HG03354 (cell line): Measurements from ENCODE around the gene CARD9.
"Not testable (repeated sequence)": the region's sequence is repeated elsewhere in the genome, so short reads cannot be mapped to it uniquely, and the experiment has no call there.

Source experiments
- ATAC-seq: cut with Tn5 transposase; IDR thresholded peaks from one replicate; pipeline ENCODE4 v1.9.1; 2021; ENCODE audit warnings: mild to moderate bottlenecking; ENCODE audit not compliant: unreplicated experiment, poor library complexity, severe bottlenecking

CARD9 gene

DNA sequence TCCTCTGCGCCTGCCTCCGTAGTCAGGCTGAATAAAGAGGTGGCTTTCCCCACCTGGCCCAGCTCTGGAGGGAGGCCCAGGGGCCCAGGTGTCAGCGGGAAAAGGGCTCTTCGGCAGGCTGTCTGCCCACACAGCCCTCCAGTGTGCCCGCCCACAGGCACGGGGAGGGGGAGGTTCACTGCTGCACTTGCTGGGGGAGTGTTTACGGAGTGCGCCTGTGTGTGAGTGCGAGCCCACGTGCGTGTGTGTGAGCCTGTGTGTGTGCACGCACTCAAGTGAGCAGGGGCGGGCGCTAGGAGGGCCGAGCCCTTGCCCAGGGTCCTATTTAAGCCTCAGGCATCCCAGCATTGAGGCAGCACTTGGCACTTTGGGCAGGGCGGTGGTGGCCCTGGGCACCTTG, 20.8 kb downstream of the CARD9 start:
- ATAC-seq: no peak

DNA sequence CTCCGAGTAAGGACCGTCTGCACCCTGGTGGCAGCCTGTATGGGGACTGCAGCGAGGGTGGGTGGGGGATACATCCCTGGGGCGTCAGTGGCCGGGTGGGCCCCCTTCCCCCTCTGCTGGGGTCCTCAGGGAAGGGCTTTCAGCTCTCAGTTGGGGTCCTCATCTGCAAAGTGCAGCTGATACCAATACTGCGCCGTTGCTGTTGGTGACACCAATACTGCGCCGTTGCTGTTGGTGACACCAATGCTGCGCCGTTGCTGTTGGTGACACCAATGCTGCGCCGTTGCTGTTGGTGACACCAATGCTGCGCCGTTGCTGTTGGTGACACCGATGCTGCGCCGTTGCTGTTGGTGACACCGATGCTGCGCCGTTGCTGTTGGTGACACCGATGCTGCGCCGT, 21.6 kb downstream of the CARD9 start:
- not testable (repeated sequence) for ATAC-seq

DNA sequence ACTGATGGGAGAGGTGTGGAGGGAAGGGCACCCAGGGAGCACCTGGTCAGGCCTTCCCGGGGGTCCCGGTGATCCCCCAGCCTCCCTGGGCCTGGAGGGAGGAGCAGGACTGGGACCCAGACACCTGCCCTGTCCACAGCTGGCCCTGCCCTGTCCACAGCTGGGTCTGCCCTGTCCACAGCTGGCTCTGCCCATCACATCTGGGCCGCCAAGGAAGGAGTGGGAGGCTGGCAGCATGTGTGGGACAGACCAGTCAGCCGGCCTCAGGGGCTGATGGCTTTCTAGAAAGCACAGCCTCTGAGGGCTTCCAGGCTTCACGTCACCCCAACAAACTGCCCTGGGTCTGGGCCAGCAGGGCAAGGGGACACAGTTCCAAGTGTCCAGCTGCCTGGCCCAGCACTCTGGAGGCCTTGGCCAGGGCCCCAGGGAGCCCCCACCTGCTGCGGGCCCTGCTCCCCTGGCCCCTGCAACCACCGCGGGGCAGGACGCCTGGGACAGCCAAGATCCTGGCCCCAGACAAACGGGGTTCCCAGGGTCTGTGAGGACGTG, 22.1 kb downstream of the CARD9 start:
- no peak for ATAC-seq

DNA sequence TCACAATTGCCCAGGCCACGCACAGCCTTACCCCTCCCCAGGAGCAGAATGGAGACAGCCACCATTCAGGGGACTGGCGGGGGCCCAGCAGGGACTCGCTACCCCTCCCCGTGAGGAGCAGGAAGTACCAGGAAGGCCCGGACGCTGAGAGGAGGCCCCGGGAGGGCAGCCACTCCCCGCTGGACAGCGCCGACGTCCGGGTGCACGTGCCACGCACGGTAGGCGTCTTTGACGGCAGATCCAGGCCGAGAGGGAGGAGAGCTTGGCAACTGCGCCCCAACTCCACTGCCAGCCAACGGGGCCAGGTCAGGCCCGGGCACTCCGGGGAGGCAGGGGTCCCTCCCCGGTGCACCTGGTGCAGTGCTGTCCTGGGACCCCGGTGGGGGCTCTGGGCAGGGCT, 23.9 kb downstream of the CARD9 start:
- no peak for ATAC-seq

DNA sequence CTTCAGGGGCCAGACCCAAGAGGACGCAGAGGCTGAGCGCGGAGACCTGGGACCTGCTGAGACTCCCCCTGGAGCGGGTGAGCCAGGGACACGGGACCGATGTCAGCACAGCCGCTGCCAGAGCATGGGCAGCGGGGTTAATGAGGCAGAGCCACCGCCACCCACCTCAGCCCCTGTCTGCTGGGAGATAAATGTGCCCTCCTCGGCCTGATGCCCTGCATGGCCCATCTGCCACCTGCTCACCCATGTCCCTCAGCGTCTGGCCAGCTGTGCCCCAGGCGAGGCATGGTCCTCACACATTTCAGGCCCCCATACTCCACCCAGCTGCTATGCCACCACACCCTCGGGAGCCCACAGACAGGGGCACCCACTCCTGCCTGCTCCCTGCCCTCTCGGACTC, 24.8 kb downstream of the CARD9 start:
- no peak for ATAC-seq

DNA sequence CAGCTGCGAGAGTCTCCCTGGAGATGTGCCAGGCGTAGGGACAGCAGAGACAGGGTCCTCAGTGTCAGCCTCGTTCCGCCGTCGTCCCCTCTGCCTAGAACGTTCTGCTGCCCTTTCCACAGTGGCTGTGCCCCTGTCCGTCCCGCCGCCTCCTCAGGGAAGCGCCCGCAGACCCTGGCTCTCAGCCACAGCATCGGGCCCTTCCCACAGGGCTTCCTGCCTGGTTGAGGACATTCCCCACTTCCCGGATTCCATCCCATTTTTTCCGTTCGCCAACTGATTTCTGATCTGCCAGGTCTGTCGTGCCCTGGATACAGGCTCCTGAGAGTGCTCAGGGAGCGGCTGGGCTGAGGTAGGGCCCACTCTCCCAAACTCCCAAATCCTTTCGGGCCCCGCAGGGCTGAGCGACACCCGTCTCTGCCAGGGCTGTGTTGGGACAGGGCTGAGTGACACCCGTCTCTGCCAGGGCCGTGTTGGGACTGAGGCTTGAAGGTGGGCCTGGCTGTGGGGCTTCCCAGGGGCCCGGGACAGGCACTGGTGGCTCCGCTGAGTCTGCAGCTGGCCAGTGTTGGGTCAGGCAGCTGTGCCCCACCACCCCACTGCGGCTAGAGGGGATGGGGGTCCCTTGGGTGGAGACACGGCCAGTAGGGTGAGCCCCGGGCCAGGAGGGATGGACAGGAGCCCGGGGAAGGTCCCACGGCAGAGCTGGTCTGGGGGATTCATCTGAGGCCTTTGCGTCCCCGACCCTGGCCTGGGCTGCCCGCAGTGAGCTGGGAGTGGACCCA, 25.8 kb downstream of the CARD9 start:
- ATAC-seq: no peak

DNA sequence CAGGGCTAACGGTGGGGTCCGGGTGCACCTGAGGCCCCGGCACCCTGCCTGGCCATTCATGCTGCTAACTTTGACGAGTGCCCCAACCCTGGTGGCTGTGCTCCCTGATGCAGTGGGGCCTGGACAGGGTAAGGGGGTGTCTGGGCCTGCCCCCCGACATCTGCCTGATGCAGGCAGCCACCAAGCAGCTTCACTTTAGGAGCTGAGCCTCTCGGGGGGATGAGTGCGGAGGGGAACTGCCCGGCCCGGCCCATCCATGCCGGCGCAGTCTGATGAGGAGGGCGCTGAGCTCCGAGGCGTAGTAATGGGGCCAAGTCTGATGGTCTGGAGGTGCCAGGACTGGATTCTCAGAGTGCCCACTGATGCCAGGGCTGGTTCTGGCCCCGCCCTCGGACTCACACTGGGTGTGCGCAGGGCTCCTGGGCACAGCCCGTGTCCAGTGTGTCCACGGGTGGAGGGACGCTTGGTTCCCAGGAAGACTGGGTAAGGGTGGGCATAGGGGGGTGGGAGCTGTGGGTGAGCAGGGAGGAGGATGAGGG, 26.5 kb downstream of the CARD9 start:
- ATAC-seq: no peak

DNA sequence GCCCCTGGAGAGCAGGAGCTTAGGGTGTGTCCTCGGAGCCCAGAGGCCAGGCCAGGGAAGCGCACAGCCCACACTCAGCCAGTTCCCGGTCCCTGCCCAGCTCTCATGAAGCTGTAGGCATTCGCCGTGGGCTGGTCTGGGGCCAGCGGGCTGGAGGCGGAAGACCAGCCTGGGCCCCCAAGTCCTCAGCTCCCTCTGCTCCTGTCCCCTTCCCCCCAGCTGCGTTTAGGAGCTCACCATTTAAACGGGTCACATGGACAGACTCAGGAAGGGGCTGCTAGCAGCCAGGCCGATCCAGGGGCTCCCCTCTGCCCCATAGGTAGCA, 27.4 kb downstream of the CARD9 start:
- ATAC-seq: no peak

DNA sequence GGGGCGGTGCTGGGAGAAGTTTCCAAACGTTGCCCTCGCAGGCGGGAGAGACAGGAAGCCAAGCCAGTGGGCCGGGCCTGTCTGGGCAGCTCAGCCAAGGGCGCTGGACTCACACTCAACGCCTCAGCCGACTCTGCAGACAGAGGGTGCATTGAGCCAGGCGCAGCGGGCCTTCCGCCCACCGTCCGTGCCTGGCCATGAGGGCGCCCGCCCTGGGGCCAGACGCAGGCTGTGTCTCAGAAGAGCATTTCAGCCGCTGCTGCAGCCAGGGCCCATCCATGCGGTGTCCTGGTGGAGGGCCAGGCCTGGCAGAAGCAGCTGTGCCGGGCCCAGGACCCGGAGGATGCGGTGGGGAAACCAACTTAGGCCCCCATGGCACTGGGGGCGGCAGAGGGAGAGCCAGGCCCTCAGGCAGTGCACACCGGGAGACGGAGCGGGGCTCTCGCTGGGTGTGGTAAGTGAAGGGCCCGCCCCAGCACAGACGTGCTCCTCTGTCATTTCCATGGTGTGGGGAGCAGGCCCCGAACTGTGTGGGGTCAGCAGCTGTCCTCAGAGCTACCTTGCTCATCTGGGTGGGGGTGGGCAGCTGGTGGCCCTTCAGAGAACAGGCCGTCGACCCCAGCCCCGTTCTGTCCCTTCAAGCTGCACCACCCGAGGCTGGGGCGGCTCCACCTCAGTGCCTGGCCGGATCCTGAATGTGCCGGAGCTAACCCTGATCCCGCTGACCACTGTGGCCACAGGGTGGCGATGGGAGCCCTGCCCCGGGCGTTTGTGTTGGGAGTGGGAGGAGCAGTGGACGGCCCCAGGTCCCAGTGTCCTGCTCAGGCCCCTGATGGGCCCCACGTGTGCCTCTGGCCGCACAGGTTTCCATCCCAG, 27.9 kb downstream of the CARD9 start:
- ATAC-seq: no peak

DNA sequence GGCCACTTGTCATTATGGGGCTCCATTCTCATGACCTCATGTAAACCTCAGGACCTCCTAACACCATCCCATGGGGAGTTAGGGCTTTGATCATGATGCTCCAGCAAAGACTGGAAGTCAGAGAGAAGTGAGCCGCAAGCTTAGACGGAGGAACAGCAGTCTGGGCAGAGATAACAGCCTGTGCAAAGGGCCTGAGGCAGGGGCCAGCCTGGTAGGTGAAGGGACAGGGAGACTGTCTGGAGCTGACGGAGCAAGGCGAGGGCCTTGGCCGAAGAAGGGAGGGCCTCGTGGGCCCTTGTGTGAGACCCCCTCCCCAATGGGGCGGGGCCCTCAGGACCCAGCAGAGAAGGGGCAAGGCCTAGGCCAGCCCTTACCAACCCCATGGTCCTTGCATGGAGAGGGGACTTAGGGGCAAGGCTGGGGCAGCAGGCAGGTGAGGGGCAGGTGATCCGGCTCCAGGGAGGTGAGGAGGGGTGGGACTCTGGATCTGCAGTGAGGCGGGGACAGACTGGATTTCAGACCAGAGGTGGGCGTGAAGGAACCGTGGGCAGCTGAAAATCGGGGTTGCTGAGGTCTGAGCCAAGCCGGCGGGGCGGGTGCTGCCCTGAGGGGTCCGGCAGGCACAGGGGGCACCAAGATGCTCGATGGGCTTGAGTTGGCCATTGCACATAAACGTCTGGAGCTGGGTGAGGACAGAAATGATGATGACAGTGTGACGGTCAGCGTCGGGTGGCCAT, 28.8 kb downstream of the CARD9 start:
- ATAC-seq: no peak

DNA sequence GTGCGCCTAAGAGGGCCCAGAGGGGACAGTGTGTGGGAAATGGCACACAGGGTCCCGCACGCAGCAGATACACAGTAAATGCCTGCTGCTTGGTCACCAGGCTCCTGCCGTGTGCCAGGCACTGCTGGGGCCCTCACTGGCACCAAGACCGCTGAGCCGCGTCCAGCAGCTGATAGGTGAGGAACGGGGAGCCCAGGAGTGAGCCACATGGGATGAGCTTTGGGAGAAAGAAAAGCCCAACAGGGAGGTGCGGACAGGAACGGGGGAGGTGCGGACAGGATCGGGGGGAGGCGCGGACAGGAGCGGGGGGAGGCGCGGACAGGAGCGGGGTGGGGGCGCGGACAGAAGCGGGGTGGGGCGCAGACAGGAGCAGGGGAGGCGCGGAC, 29.6 kb downstream of the CARD9 start:
- no peak for ATAC-seq

DNA sequence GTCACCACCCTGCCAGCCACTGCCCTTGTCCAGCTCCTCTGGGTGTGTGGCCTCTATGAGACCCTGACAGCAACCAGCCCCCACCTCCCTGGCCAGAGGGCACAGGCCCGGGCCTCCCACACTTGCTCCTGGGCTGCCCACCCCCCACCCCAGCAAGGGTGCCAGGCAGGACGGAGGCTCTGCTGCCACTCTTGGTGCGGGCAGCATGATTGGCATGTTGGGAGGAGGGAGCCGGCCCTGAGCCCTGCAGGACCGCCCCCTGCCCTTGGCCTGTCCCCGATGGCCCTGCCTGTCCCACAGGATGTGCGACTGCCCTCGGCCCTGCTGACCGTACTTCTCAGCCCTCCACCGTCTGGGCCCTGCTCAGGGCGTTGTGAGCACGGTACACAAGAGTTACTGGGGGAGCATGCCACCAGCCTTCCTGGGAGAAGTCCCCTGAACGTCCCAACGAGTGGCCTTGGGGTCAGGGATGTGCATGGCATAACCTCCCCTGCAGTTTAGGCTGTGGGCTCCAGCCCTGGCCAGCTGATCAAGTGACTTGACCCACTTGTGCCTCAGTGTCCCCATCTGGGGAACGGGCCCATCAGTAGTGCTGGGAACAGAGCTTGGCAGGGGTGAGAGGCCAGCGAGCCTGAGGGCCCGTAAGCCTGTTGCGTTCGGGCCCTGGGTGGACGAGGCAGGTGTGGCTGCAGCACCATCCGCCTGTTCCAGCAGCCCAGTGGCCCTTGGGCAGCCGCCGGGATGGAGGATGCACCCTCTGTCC, 30.2 kb downstream of the CARD9 start:
- no peak for ATAC-seq

DNA sequence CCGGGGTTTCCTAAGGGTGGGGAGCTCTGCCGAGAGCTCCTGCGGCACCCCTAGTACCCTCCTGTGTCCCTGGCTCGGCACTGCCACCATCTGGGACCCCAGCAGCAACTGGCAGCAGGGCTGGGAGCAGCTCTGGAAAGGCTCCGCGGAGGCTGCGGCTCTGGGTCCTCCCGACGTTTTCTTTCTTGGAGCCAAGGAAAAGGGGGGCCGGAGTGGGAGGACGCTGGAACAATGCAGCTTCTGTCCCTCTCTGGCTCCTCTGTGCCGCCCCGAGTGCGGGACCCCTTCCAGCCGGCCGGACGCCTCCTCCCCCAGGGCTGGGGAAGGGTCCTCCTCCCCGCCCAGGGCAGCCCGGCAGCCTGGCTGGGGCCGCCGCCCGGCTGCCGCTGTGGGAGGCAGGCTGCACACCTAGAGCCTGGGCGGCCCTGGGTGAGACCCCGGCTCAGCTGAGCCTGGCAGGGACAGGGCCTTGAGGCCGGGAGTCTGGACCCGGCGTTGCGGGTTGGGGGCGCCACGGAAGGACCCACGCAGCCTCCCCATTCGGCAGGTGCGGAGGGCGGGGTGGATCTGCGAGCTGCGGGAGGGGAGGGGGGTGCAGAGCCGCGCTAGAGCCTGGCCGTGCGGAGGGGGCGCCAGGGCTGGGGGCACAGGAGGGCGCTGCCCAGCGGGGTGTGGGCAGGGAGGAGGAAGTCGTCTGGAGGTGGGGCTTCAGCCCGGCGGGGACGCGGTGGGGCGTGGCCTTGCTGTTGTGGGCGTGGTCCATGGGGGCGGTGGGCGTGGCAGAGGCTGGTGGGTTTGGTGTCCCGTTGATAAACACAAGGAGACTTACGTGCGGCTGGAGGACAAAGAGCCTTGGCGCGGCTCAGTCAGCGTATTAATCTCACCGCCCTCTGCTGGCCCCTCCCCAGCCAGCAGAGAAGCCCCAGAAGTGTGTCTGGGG, 31.0 kb downstream of the CARD9 start:
- no peak for ATAC-seq

DNA sequence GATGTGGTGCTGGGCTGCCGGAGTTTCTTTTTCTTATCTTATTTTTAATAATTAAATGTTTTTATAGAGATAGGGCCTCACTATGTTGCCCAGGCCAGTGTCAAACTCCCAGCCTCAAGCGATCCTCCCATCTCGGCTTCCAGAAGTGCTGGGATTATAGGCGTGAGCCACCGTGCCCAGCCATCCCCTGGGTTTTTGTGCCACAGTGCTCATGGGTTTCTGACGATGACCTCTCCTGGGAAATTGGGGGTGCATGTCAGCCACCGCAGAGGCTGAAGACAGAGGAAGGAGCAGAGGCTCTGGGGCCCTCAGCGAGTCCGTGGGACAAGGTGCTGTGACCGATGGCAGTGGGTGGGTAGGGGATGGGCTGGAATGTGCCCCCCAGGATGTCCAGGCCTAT, 31.7 kb downstream of the CARD9 start:
- no peak for ATAC-seq

DNA sequence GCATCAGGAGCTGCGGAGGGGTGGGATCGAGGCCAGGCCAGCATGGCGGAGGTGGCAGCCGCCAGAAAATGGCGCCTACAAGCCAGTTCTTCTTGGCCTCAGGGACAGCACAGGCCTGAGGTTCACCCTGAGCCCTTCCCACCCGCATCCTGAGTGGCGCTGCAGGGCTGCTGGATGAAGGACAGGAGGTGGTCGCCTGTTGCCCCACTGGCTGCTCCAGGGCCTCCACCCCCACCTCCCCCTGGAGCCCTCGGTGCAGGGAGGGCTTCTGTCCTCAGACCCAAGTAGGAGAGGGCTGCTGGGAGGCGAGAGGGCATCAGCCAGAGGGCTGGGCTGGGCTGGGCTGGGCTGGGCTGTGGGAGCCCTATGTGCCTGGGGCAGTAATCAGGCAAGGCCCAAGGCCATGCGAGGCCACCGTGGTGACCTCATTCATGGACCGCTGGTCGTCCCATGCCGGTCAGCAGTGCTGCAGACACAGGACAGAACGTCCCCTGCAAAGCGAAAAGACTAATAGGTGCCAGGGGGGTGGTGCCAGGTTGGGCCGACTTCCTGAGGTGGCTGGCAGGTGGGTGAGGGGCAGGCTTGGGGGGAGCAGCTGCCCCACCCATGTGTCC, 32.3 kb downstream of the CARD9 start:
- ATAC-seq: no peak

DNA sequence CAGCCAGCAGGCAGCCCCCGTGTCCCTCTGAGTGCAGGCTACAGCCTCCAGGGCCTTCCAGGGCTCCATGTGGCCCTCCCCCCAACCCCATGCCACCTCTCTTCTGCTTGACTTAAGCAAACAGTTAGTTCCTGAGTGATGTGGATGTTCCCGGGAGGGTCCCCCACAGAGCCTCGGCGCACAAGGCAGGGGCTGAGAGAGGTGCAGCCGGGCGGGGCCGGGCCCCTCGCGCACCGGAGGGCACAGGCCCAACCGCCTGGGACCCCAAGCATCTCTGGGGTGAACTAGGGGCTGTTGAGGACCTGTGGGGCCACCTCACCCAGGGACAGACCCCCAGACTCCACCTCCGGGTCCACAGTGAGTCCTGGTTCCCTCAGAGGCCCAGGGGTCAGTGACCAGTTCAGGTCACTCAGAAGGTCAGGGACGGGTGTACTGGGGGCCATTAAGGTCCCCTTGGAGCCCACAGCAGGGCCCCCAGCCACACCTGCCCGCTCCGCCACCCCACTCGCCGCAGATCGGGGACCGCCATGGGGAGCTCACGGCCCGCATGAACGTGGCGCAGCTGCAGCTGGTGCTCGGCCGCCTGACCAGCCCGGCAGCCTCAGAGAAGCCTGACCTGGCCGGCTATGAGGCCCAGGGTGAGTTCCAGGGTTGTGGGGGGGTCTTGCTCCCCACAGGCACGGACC, 33.0 kb downstream of the CARD9 start:
- ATAC-seq: no peak

DNA sequence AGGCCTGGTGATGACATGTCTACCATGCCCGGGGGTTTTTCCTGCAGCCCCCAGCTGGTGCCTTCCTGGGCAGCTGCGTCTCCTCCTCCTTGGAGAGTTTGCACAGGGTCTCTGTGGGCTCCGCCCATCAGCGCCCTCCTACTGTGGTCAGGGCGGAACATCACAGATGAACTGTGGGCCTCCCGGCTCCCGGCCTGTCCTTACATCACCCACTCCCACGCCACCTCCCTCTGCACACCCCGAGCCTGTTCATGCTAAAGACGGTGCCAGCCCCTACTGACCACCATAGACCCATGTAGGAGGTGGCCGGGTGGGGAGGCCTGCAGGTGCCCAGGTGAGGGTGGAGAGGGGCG, 33.5 kb downstream of the CARD9 start:
- ATAC-seq: no peak
